ENCODE measurements around the gene POLR2M.

- TF ChIP-seq CTCF (IDR thresholded peaks at IDR 0.05) (no peak), POLR2A (IDR thresholded peaks at IDR 0.05) (no peak)
Observed at GRCh38 chr15:57762302-57762701, 55.8 kb downstream of the POLR2M start.
